Kidney capillary endothelial cell (primary cell): ENCODE results near the gene IGFN1.

Experiments used
- DNase-seq: peaks from one replicate; pipeline ENCODE4 v3.0.0-alpha.2; 2018; ENCODE audit warnings: low spot score

The IGFN1 gene

GRCh38 chr1:201163707-201164106 lies 26.9 kb upstream of the IGFN1 start:
- DNase-seq = no peak

DNA sequence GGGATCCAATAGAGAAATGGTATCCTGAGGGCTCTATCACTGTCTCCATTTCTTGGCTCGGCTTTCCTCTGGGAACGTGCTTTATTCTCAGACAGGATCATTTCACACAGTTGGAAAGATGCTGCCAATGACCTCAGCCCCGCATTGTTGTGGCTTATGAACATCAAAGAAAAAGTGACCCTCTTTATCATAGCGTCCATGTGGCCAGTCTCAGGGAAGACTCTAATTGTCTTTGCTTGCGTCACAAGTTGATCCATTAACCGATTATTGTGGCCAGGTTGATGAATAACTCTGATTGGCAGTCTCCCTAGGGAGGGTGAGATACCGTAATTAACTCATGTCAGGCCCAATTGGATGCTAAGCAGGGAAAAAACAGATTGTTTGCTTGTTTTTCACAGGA lies 26.0 kb upstream of the IGFN1 start:
- DNase-seq = no peak

DNA sequence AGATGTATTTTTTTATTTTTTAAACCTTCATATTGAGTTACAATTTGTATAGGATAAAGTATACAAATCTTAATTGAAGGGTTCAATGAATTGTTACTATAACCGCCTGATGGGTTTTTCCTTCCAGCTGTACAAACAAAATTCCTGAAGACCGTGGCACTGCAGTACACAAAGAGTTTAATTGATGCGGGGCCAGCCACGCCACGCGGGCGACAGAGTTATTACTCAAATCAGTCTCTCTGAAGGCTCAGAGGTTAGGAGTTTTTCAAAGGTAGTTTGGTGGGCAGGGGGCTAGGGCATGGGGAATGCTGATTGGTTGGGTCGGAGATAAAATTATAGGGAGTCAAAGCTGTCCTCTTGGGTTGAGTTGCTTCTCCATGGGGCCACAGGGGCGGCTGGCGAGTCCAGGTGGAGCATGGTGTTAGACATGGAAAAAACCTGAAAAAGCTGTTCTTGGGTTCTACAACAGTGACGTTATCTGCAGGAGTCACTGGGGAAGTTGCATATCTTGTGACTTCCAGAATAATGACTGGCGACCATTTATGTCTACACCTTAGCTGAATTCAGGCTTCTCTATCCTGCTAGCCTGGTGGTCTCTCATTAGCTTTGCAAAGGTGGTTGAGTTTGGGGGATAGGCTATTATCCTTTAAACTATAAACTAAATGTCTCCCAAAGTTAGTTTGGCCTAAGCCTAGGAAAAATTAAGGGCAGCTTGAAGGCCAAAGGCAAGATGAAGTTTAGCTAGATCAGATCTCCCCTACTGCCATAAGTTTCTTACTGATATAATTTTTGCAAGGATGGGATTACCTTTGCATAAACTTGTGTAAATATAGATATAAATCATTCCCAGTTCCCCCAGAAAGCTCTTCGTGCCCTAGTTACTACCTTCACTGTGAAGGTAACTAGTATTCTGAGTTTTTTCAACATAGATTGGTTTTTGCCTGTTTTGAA lies 23.3 kb upstream of the IGFN1 start:
- DNase-seq = no peak

GRCh38 chr1:201169203-201169602 lies 21.4 kb upstream of the IGFN1 start:
- no peak for DNase-seq

- no peak for DNase-seq
Observed at GRCh38 chr1:201169971-201170532, 20.6 kb upstream of the IGFN1 start.

- DNase-seq = peak; percentile 76
Observed at GRCh38 chr1:201170533-201171062, 20.0 kb upstream of the IGFN1 start.

GRCh38 chr1:201171063-201172036 lies 19.3 kb upstream of the IGFN1 start:
- DNase-seq = no peak

- no peak for DNase-seq
Observed at GRCh38 chr1:201172326-201172725, 18.3 kb upstream of the IGFN1 start.

DNA sequence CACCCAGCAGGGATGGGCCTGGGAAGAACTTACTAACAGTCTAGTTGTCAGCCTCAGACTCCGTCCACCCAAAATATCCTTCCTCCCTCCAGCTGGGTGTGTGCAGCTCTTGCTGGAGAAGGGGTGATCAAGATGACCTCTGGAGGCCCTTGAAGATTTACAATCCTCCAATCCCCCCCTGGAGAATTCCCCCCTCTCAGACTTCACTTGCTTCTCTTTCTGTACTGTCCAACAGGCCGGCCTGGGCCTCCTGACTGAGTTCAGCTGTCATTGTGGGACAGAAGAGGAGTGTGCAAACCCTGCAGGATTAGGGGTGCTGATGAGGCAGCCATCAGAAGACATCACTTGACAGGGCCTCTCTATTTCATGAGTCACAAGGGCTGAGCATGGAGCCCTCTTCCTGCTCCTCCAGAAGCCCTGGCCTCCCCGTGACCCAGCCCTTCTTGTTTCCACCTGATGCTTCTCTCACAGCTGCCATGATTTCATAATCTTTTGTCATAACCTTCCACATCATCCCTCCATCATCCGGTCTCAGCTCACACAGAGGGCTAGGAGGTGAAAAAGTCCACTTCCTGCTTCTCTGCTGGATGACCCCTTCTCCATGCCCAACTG lies 17.5 kb upstream of the IGFN1 start:
- no peak for DNase-seq

DNA sequence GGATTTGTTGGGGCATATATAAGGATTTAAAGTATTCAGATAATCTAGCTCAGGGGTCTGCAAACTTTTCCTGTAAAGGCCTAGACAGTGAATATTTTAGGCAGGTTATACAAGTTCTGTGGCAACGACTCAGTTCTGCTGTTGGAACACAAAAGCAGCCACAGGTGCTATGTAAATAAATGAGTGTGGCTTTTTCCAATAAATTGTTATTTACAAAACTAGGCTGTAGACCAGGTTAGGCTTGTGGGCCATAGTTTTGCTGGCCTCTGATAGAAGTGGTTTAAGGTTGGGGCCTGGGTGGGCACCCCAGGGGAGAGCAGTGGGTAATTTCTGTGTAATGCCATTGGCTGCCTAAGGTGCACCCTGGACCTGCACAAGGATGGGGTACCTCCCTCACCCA lies 16.9 kb upstream of the IGFN1 start:
- DNase-seq = no peak

DNA sequence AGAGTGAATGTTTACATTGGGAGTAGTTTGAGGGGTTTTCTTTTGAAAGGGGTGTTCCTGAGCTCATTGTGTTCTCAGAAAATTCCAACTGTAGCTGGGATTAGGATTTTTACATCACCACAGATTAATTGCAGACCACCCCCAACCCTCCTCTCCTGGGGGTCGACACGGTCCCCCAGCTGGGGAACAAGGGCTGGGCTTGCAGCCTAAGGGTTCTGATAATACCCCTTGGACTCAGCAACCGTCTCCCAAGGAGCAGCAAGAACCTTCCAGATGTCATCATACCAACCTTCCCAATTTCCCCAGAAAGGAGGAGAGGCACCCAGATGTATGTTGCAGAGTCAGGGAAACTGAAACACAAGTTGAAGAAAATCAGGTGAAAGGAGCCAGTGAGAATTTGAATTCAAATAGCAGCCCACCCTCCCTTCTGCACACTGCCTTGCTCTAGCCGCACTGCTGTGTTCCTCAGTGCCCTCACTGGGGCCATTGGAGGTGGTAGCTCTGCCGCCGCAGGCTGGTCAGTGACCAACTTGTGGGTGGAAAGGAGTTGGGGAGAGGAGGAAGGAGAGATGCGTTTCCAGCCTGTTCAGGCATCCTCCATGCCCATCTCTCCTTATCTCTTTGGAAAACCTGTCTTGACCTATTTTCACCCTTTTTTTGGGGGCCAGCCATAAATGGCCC lies 14.7 kb upstream of the IGFN1 start:
- no peak for DNase-seq

DNA sequence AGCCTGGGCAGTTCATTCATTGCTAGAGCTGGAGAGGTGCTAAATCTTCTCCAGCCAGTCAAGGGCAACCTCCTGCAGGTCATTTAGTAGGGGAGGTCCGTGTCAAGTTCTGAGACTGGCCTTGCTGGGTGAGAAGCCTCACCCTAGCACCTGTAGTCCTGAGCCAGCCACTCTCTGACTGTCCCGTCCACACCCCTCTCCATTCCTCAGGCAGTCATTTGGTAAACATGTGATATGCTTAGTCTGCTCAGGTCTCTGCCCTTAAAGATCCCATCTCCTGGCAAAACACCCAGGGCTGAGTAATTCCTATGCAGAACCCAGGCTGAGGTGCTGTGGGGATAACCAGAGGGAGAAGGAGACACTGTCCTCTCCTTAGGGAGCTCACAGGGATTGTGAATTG lies 13.7 kb upstream of the IGFN1 start:
- no peak for DNase-seq

GRCh38 chr1:201178718-201179117 lies 11.9 kb upstream of the IGFN1 start:
- no peak for DNase-seq

GRCh38 chr1:201180141-201180540 lies 10.5 kb upstream of the IGFN1 start:
- DNase-seq = no peak

DNA sequence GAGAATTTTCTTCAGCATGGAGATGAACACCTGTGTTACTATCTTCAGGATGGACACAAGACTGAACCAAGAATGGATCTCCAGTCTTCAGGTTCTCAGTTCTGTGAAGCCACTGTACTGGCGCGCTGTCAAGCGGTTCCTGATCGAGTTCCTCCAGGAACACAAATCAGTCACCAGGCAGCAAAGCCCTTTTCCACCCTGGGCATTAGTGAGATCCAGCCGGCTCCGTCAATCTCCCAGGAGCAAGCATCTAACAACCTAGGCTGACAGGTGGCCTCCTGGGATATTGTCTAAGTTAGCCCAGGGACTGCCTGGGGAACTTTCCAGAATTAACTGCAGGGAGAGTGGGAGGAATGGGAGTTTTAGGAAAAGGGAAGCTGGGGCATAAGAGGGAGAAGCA lies 9.7 kb upstream of the IGFN1 start:
- DNase-seq = no peak

- no peak for DNase-seq
Observed at GRCh38 chr1:201181323-201181722, 9.3 kb upstream of the IGFN1 start.

DNA sequence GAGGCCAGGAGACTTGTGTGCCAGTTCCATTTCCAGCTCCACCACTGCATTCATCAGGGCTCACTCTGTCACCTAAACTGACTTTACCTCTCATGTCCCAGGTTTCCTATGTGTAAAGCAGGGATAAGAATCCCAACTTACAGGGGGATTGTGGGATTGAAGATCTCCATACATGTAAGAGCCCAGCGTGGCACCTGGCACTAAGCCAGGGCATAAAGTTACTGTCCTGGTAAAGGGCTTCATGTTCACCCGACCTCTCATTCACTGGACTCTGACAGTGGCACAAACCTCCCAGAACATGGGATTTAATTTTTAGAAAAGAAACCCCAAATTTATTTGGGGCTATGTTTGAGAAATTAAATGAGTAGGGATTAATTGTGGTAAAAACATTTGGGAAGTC lies 8.9 kb upstream of the IGFN1 start:
- no peak for DNase-seq

DNA sequence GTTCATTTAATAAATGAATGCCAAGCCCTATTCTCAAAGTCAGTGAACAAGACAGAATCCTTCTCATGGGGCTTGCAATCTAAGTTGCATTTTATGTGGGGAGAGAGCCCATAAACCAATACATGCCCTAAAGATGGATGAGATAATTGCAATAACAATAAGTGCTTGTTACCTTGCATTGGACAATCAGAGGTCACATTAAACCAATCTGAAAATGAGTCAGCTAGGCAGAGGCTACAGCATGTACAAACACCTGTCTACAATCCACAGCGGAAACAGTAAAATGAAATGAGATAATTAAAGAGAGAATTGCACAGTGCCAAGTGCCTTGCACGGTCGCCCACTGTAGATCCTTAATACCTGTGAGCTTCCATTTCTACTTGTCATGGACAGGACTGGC lies 7.4 kb upstream of the IGFN1 start:
- no peak for DNase-seq

DNA sequence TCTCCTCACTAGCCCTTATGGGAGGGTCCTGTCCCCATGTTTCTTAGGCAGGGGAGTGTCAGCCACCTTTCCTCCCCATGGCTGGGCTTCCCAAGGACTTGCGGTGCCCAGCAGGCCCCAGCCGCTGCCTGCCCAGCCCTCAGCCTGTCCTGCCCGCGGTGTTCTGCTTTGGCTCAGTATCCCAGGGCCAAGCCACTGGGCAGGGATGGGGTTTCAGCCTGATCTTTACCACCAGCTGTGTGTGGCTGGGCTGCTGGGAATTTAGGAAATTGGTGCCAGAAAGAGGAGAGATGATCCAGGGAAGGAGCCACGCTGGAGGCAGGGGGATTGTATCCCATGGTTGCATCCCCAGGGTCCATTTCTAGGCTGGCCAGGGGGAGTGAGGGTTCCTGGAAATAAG lies 6.9 kb upstream of the IGFN1 start:
- no peak for DNase-seq

GRCh38 chr1:201184307-201185122 lies 6.1 kb upstream of the IGFN1 start:
- DNase-seq = peak; percentile 49

DNA sequence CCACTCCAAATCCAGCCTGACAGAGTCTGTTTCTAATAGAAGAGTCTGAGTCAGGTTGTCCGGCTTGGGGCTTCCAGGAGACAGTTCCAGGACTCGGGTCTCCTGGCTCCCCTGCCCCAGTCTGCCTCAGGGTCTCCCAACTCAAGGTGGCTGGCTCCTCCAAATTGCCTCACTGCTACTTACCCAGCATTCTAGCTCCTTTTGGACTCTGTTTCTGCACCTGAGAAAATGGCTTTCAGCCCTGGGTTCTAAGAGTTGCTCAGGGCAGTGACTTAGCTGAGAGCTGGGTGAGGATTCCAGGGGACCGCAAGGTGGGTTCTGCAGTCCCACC lies 5.5 kb upstream of the IGFN1 start:
- no peak for DNase-seq
